Activated naive CD8-positive, alpha-beta T cell (primary cell): ENCODE measurements around the gene SELENON.

Source experiments
- H3K27ac Mint-ChIP-seq: one replicate; pipeline ENCODE4 v1.8.0; 2021; ENCODE audit warnings: mixed read lengths
- H3K27me3 Mint-ChIP-seq: one replicate; pipeline ENCODE4 v1.8.0; 2021; ENCODE audit warnings: mixed read lengths
- H3K36me3 Mint-ChIP-seq: one replicate; pipeline ENCODE4 v1.8.0; 2021; ENCODE audit warnings: mixed read lengths
- H3K4me1 Mint-ChIP-seq: one replicate; pipeline ENCODE4 v1.8.0; 2021; ENCODE audit warnings: low read depth, mixed read lengths
- H3K4me3 Mint-ChIP-seq: one replicate; pipeline ENCODE4 v1.8.0; 2021; ENCODE audit warnings: mild to moderate bottlenecking, mixed read lengths
- H3K9me3 Mint-ChIP-seq: one replicate; pipeline ENCODE4 v1.8.0; 2021; ENCODE audit warnings: low read depth, mixed read lengths

SELENON gene

GRCh38 chr1:25867210-25867991 is 67.4 kb downstream of the SELENON start:
- Mint-ChIP-seq H3K27ac (no peak overlapping the region), H3K27me3 (no peaks in the 10 kb centered on the region), H3K4me3 (no peak overlapping the region), H3K9me3 (no peaks in the 10 kb centered on the region), H3K4me1 (no peaks in the 10 kb centered on the region), H3K36me3 (peaks cover 7% of the 10 kb centered on the region)
